Neural crest cell (in vitro differentiated cells): ENCODE data around the gene FBLN5. TPM values are rescaled to one million over a fixed set of nuclear protein-coding genes. Genes with fewer than 3 reads are reported as not detected.
"Not testable (repeated sequence)": the region's sequence is repeated elsewhere in the genome, so short reads cannot be mapped to it uniquely, and the experiment has no call there.

Experiments
- DNase-seq: peaks from one replicate; pipeline ENCODE4 v3.0.0; 2021; ENCODE audit warnings: low read depth, mixed read lengths, low spot score
- H3K27ac Mint-ChIP-seq: one replicate; pipeline ENCODE4 v1.8.0; 2021; ENCODE audit warnings: mild to moderate bottlenecking, mixed read lengths; ENCODE audit not compliant: unreplicated experiment
- H3K27me3 Mint-ChIP-seq: 2 replicates; pipeline ENCODE4 v1.8.0; 2021; ENCODE audit warnings: low read depth, mild to moderate bottlenecking, mixed read lengths
- H3K36me3 Mint-ChIP-seq: 2 replicates; pipeline ENCODE4 v1.8.0; 2021; ENCODE audit warnings: low read depth, mild to moderate bottlenecking, mixed read lengths
- H3K4me1 Mint-ChIP-seq: 2 replicates; pipeline ENCODE4 v1.8.0; 2021; ENCODE audit warnings: mixed read lengths
- H3K4me3 Mint-ChIP-seq: one replicate; pipeline ENCODE4 v1.8.0; 2021; ENCODE audit warnings: mild to moderate bottlenecking, mixed read lengths
- H3K9me3 Mint-ChIP-seq: 2 replicates; pipeline ENCODE4 v1.8.0; 2021; ENCODE audit warnings: mixed read lengths
- CTCF ChIP-seq: fragments of 200-600 bp; sonication (generic); conservative IDR thresholded peaks from 2 replicates; pipeline ENCODE4 v1.5.0; 2021; ENCODE audit warnings: antibody characterized with exemption, mild to moderate bottlenecking
- total RNA-seq: library from RNA; stranded (reverse); gene quantifications from 2 replicates; pipeline ENCODE4 v1.2.1, GENCODE V29; 2021

Gene FBLN5
- total RNA-seq, 1 donor from 2014 or later: 1.0 TPM

- Mint-ChIP-seq H3K4me3 (no peak overlapping the region), H3K9me3 (no peaks in the 10 kb centered on the region), H3K36me3 (no peaks in the 10 kb centered on the region), H3K27ac (no peak overlapping the region), H3K27me3 (no peaks in the 10 kb centered on the region), H3K4me1 (no peaks in the 10 kb centered on the region)
- DNase-seq: no peak
- no peak for TF ChIP-seq CTCF
Observed at GRCh38 chr14:91872011-91872501, 75.4 kb downstream of the FBLN5 start.

GRCh38 chr14:91871401-91871800, 76.1 kb downstream of the FBLN5 start:
- not testable (repeated sequence) for H3K27ac Mint-ChIP-seq, H3K4me3 Mint-ChIP-seq, H3K27me3 Mint-ChIP-seq, DNase-seq, H3K4me1 Mint-ChIP-seq, H3K36me3 Mint-ChIP-seq, H3K9me3 Mint-ChIP-seq

GRCh38 chr14:91870890-91871289, 76.6 kb downstream of the FBLN5 start:
- TF ChIP-seq CTCF: no peak
- Mint-ChIP-seq H3K36me3 (no peaks in the 10 kb centered on the region), H3K27me3 (no peaks in the 10 kb centered on the region), H3K27ac (no peak overlapping the region), H3K4me1 (no peaks in the 10 kb centered on the region), H3K4me3 (no peak overlapping the region), H3K9me3 (no peaks in the 10 kb centered on the region)
- DNase-seq: no peak

DNA sequence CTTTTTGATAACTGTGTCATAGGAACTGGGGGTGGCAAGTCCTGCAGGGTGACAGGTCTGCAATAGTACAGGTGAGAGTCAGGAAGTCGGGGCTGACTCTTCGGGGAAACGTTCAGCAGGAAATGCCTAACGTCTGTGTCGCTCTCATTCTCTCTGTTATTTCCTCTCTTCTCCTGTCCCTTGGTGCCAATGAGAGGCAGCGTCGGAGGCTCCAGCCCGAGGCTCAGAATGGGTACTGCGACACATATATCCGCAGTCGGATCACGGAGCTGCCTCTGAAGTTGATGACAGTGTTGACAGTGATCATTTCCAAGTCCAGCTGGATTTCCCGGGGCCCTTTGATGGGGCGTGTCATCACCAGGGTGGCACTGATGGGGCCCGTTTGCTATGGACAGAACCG, 77.5 kb downstream of the FBLN5 start:
- H3K4me1 Mint-ChIP-seq: no peaks in the 10 kb centered on the region
- H3K9me3 Mint-ChIP-seq: no peaks in the 10 kb centered on the region
- no peak for TF ChIP-seq CTCF
- no peaks in the 10 kb centered on the region for H3K36me3 Mint-ChIP-seq
- no peaks in the 10 kb centered on the region for H3K27me3 Mint-ChIP-seq
- DNase-seq: no peak
- no peak overlapping the region for H3K27ac Mint-ChIP-seq
- no peak overlapping the region for H3K4me3 Mint-ChIP-seq

DNA sequence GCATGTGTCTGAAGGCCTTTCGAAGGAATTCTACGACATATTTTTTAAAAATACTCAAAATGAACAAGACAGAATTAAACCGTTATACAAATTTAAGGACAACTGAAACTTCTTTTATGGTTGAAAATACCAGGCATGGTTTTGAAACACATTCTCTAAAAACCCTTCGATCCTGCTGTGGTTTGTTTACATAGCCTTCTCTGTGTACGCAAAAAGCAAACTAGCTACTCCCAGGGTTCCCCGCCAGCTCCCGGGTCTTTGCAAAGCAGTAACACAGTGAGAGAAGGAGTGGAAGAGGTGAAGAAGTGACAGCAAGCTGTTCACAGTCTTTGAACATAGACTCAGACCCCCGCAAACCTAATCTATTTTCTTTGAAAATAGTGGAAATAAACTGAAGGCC, 77.9 kb downstream of the FBLN5 start:
- Mint-ChIP-seq H3K4me1 (no peaks in the 10 kb centered on the region), H3K27ac (no peak overlapping the region), H3K4me3 (no peak overlapping the region), H3K36me3 (no peaks in the 10 kb centered on the region), H3K9me3 (no peaks in the 10 kb centered on the region), H3K27me3 (no peaks in the 10 kb centered on the region)
- no peak for DNase-seq
- no peak for TF ChIP-seq CTCF

DNA sequence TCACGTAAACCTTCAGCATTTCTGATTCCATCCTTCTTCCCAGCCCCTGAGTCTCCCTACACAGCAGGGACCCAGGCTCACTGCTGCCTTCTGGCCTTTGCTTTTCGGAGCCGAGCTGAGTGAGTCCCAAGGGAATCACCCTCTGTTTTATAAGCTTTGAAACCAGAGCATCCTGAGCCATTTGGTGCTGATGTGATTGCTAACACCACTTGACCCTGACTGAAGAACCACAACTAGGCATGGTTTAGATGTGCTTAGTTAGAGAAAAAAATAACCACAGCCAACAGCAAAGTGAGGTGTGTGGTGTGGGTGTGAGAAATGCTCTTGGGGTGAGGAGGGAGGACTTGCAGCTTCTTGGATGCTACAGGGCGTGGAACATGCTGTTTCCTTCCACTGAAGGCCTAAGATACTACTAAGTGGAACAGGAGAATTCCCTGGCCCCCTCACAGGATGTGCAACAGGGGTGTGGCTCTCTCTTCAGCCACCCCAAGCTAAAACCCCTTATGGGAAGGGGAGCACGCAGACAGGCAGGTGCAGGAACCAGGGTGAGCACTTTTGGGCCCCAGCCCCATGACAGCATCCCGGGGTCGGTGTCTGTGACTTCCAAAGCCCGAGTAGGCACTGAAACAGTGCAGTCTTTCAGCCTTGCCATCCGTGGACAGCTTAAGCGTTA, 80.0 kb downstream of the FBLN5 start, which contains the start of gene TC2N:
TSS of gene TC2N (minus strand) at position 221 of the 673 bp plus-strand sequence. CDS start 53,767 bp downstream, outside the sequence.
- no peak for TF ChIP-seq CTCF
- Mint-ChIP-seq H3K4me1 (no peaks in the 10 kb centered on the region), H3K27ac (no peak within 1 kb of the TSS), H3K9me3 (no peaks in the 10 kb centered on the region), H3K4me3 (no peak within 1 kb of the TSS), H3K36me3 (no peaks in the 10 kb centered on the region), H3K27me3 (peaks cover 4% of the 10 kb centered on the region)
- DNase-seq: no peak
